Measurements from ENCODE around the gene TTC23. TPM values are rescaled to one million over a fixed set of nuclear protein-coding genes. Genes with fewer than 3 reads are reported as not detected.
A peak's percentile ranks its signal among the peaks of the same experiment; 100 is the strongest.
"Not testable (repeated sequence)": the region's sequence is repeated elsewhere in the genome, so short reads cannot be mapped to it uniquely, and the experiment has no call there.

TTC23 gene
- total RNA-seq, 1 experiment from 2014 or later = 18.1 TPM

GRCh38 chr15:99211926-99212325 lies 37.5 kb downstream of the TTC23 start:
- in situ Hi-C loops (cut with HindIII; ENCODE audit: low pct_unique_long_range_greater_than_20kb, low sequenced_read_pairs) = loop anchor here (5.0 kb wide), 1 partner anchor 85 kb away; no protein-coding TSS in a partner anchor
- peak; percentile 61 for DNase-seq (ENCODE audit: low read depth)

- no peak for DNase-seq (ENCODE audit: low read depth)
- in situ Hi-C loops (cut with HindIII; ENCODE audit: low pct_unique_long_range_greater_than_20kb, low sequenced_read_pairs) = loop anchor here (5.0 kb wide), 1 partner anchor 83 kb away; no protein-coding TSS in a partner anchor
These were observed 39.0 kb downstream of the TTC23 start for GRCh38 chr15:99210334-99210733.

- DNase-seq (ENCODE audit: low read depth) = no peak
- in situ Hi-C loops (cut with HindIII; ENCODE audit: low pct_unique_long_range_greater_than_20kb, low sequenced_read_pairs) = no loop called here
These were observed 40.1 kb downstream of the TTC23 start for GRCh38 chr15:99209326-99209725.

GRCh38 chr15:99207672-99208071 lies 41.7 kb downstream of the TTC23 start:
- DNase-seq (ENCODE audit: low read depth) = no peak
- in situ Hi-C loops (cut with HindIII; ENCODE audit: low pct_unique_long_range_greater_than_20kb, low sequenced_read_pairs) = no loop called here

- DNase-seq (ENCODE audit: low read depth) = no peak
- in situ Hi-C loops (cut with HindIII; ENCODE audit: low pct_unique_long_range_greater_than_20kb, low sequenced_read_pairs) = no loop called here
These were observed 47.2 kb downstream of the TTC23 start for GRCh38 chr15:99202176-99202552.

DNA sequence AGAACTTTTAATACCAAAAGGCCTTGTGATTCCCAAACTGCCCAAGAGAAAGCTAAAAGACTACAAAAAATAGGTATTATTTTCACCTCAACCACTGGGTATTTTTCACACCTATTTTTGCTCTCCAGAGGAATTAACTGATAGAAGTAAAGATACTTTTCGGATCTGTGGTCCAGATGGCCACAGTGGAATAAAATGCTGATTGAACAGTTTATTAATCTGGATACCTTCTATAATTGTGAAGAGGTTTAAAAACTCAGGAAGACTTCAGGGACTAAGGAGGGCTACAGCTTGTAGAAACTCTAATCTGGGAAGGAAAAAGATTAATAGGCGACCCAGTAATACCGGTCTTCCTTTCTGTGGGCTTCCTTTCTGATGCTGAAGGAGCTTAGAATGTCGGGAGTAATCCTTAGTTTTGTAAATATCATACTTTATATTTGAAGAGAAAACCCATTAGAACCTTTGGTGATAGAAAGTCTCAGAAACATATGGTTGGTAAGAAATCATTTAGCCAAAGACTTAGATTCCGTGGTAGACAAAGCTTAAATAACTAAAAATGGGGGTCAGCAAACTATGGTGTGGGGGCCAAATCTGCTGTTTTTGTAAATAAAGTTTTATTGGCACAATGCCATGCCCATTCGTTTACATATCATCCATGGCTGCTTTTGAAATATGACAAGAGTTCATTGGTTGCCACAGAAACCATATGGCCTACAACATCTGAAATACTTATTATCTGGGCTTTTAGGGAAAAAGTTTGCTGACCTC lies 47.8 kb downstream of the TTC23 start:
- no peak for DNase-seq (ENCODE audit: low read depth)
- in situ Hi-C loops (cut with HindIII; ENCODE audit: low pct_unique_long_range_greater_than_20kb, low sequenced_read_pairs) = no loop called here

DNA sequence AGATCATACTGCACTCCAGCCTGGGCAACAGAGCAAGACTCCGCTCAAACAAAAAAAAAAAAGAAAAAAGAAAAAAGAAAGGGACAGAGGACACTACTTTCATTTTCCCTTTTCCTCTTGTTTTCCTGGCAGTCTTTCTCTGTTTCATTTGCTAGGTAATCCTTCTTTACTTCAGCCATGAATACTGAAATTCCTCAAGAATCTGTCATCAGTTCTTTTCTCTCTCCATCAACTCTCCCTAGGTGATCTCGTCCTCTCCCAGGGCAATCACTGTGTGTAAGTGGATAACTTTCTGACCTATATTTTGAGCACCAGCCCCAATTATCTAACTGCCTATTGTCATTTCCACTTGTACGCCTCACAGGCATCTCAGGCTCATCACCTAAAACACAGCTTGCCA lies 51.5 kb downstream of the TTC23 start:
- in situ Hi-C loops (cut with HindIII; ENCODE audit: low pct_unique_long_range_greater_than_20kb, low sequenced_read_pairs) = no loop called here
- no peak for DNase-seq (ENCODE audit: low read depth)

GRCh38 chr15:99192181-99192580 lies 57.2 kb downstream of the TTC23 start:
- in situ Hi-C loops (cut with HindIII; ENCODE audit: low pct_unique_long_range_greater_than_20kb, low sequenced_read_pairs) = not testable (repeated sequence)

GRCh38 chr15:99187936-99188335 lies 61.4 kb downstream of the TTC23 start:
- no peak for DNase-seq (ENCODE audit: low read depth)
- in situ Hi-C loops (cut with HindIII; ENCODE audit: low pct_unique_long_range_greater_than_20kb, low sequenced_read_pairs) = no loop called here

More at GRCh38 chr15:99192181-99192580, 57.2 kb downstream of the TTC23 start:
- not testable (repeated sequence) for DNase-seq (ENCODE audit: low read depth)

DNA sequence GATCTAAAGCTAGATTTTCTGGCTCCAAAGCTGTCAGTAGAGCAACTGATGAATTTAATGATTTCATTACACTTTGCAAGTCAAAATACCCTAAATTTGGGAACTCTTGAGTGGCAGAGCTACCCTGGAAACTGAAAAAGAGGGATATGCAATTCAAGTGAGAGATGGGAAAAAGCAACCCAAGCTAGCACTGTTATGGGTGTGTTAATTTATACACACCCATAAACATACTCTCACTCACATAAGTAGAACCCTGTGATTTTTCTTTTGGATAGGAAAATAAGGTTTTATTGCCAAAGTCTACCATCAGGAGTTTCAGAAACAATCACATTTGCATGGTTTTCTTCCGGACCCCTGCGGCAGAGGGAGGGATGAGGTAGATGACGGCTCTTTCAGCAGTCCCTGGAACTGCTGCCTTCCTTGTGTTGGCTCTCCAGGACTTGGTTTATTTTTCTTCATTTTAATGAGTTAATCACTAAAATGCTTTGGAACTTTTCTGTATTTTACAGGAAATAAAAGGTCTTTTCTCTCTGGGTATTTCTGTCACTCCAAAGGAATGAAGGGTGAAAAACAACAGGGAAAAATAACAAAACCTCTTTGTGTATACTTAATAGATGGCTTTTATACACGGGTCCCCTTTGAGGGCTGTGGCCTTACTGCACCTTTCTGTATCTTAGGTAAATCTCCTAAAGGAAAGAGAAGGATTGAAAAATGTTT lies 63.8 kb downstream of the TTC23 start:
- in situ Hi-C loops (cut with HindIII; ENCODE audit: low pct_unique_long_range_greater_than_20kb, low sequenced_read_pairs) = no loop called here
- no peak for DNase-seq (ENCODE audit: low read depth)

- in situ Hi-C loops (cut with HindIII; ENCODE audit: low pct_unique_long_range_greater_than_20kb, low sequenced_read_pairs) = no loop called here
- DNase-seq (ENCODE audit: low read depth) = no peak
These were observed 66.6 kb downstream of the TTC23 start for GRCh38 chr15:99182791-99183190.

DNA sequence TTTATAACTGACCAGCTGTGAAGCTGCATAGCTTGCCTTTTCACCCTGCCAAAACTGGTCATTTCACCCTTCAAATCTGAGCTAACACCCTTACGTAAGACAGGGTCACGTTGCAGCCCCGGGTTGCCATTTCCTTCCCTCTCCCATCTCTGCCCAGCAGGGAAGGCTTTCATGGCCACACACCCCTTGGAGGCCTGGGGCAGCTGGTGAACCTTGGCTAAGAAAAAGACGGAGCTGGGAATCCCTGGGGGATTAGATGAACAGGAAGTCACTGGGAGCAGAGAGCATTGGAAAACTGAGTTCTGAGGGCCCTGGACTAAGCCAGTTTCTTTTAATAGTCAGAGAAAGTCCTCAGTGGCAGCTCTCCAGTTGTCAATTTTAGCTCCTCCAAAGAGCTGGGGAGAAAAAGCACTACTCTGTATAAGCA lies 67.8 kb downstream of the TTC23 start:
- DNase-seq (ENCODE audit: low read depth) = no peak
- in situ Hi-C loops (cut with HindIII; ENCODE audit: low pct_unique_long_range_greater_than_20kb, low sequenced_read_pairs) = no loop called here

GRCh38 chr15:99180964-99181306 lies 68.4 kb downstream of the TTC23 start:
- in situ Hi-C loops (cut with HindIII; ENCODE audit: low pct_unique_long_range_greater_than_20kb, low sequenced_read_pairs) = no loop called here
- no peak for DNase-seq (ENCODE audit: low read depth)

DNA sequence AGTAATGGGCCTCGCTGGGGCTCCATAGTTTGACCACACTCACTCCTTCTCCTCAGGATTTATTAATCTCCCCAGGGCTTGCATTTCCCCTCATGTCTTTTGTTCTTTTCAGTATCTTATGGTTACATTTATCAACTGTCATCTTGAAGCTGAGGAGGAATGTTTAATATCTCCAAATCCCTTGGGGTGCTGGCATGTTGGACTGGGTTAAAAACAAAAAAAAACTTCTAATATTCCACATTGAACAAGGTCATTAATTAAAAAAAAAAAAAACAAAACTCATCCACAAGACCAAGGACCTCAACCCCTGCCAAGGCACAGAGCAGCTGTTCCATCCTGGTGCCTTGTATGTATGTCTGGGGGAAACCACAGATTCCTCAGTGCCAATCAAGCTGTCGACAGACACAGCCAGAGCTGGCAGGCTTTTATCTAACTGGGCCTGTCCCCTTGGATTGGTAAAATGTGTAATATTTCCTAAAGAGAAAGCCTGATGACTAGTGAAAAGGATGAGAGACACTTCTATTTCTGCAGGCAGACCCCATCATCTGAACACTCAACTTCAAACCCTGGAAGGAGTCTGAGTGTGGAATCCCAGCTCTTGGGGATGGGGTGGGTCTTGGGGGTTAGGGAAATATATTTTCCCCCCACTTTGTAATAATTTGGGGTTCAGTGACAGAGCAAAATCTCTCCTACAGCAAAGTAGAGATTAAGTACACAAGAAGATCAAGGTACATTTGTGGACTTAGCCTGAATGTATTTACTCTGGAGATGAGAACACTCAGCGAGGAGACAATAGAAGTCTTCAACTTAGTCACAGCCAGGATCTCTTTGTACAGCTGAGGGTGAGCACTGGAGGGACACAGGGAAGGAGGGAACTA lies 69.1 kb downstream of the TTC23 start:
- in situ Hi-C loops (cut with HindIII; ENCODE audit: low pct_unique_long_range_greater_than_20kb, low sequenced_read_pairs) = no loop called here

GRCh38 chr15:99177679-99178078 lies 71.7 kb downstream of the TTC23 start:
- DNase-seq (ENCODE audit: low read depth) = no peak
- in situ Hi-C loops (cut with HindIII; ENCODE audit: low pct_unique_long_range_greater_than_20kb, low sequenced_read_pairs) = no loop called here

More for the DNA sequence above, 69.1 kb downstream of the TTC23 start:
- no peak for DNase-seq (ENCODE audit: low read depth)

- no peak for DNase-seq (ENCODE audit: low read depth)
- in situ Hi-C loops (cut with HindIII; ENCODE audit: low pct_unique_long_range_greater_than_20kb, low sequenced_read_pairs) = no loop called here
These were observed 72.6 kb downstream of the TTC23 start for GRCh38 chr15:99176757-99177156.

GRCh38 chr15:99174567-99175395 lies 74.6 kb downstream of the TTC23 start:
- DNase-seq (ENCODE audit: low read depth) = no peak
- in situ Hi-C loops (cut with HindIII; ENCODE audit: low pct_unique_long_range_greater_than_20kb, low sequenced_read_pairs) = no loop called here

GRCh38 chr15:99172989-99173388 lies 76.4 kb downstream of the TTC23 start:
- in situ Hi-C loops (cut with HindIII; ENCODE audit: low pct_unique_long_range_greater_than_20kb, low sequenced_read_pairs) = no loop called here
- no peak for DNase-seq (ENCODE audit: low read depth)

All from Caki2 (cell line).